ENCODE data around the gene SUN5. TPM values are rescaled to one million over a fixed set of nuclear protein-coding genes. Genes with fewer than 3 reads are reported as not detected.

SUN5 gene, protein sequence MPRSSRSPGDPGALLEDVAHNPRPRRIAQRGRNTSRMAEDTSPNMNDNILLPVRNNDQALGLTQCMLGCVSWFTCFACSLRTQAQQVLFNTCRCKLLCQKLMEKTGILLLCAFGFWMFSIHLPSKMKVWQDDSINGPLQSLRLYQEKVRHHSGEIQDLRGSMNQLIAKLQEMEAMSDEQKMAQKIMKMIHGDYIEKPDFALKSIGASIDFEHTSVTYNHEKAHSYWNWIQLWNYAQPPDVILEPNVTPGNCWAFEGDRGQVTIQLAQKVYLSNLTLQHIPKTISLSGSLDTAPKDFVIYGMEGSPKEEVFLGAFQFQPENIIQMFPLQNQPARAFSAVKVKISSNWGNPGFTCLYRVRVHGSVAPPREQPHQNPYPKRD
- total RNA-seq (2014; rRNA removed; shearing (Covaris generic)), result not detected in 2 replicates

GRCh38 chr20:33004141-33004751 is at the start of gene SUN5:
Gene SUN5, minus strand, starts transcription at chr20:33004433. Its CDS starts 93 bp downstream, at chr20:33004340.

GRCh38 chr20:33053291-33054106 is 49.3 kb upstream of the SUN5 start, which contains the start of gene BPIFB3:
Gene BPIFB3, plus strand, starts transcription at chr20:33053903. Its CDS starts 1,533 bp downstream, at chr20:33055436.

DNA sequence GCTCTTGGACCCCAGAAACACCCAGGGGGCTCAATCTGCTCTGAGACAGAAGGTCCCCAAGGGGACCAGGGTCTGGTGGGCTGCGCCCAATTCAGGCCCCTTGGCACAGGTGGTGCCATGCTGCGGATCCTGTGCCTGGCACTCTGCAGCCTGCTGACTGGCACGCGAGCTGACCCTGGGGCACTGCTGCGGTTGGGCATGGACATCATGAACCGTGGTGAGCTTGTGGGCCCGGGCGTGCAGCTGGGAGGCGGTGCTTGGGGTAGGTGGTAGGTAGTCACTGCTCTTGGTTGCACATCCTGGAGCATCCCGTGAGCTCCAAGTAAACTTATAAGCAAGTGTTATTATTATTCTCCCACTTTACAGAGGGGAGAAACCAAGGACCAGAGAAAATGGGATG is 27.3 kb upstream of the SUN5 start, which contains the start of gene BPIFB6:
Gene BPIFB6, plus strand, starts transcription at position 118 of the 400 bp plus-strand sequence. Its CDS starts 0 bp downstream, at position 118.

DNA sequence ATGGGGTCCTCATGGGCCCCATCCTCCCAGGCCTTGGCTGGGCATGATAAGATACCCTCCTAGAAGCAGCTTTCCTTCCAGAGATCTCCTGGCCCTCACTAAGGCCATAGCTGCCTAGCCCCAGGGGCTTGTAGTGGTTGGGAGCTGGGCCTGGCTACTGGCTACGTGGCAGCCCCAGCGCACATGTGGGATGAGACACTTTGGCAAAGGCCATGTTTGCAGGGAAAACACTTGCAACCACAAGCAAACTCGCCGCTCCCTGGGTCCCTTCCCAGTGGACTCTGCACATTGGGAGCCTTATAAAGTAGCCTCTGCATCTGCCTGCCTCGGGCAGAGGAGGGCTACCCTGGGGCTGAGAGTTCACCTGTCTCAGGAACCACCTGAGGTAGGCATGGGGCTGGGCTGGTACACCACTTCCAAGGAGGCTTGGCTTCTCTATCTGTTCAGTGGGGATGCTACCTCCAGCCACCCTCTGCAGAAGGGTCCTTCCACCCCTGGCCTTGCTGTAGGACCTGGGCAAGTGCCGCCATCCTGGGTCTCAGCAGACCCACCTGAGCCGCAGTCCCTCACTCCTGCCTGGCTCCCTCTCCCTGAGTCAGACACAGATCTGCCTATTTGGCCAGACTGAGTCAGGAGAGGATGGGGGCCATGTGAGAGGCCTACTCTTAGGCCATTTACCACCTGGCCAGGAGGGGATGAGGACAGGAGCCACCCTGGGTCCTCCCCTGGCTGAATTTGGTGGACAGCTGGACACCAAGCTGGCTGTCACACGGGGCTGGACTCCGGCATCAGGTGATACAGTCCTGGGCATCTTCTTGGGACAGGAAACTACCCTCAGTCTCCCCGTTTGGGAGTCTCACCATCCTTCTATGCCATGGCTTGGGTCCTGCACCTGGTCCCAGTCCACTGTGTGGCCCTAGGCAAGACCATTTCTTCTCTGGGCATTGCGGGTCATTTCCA is 3.4 kb upstream of the SUN5 start, which contains the start of gene BPIFB2:
Gene BPIFB2, plus strand, starts transcription at position 329 of the 960 bp plus-strand sequence. CDS start 871 bp downstream, outside the sequence.

Other genes starting within 250 kb of the SUN5 start
- 2.8 and 4.1 TPM in 2 replicates for gene DNMT3B, start 242.0 kb downstream of the SUN5 start, total RNA-seq (2014; rRNA removed; shearing (Covaris generic))
- gene MAPRE1, start 184.5 kb downstream of the SUN5 start, total RNA-seq (2014; rRNA removed; shearing (Covaris generic)), result 67.4 and 73.3 TPM in 2 replicates
- 0.05 TPM in 1 of 2 replicates, not detected in the other for gene EFCAB8, start 145.5 kb downstream of the SUN5 start, total RNA-seq (2014; rRNA removed; shearing (Covaris generic))
- not detected in 2 replicates for gene BPIFB2, start 3.3 kb upstream of the SUN5 start, total RNA-seq (2014; rRNA removed; shearing (Covaris generic))
- gene BPIFB6, start 27.2 kb upstream of the SUN5 start, total RNA-seq (2014; rRNA removed; shearing (Covaris generic)), result not detected in 2 replicates
- gene BPIFB3, start 49.5 kb upstream of the SUN5 start, total RNA-seq (2014; rRNA removed; shearing (Covaris generic)), result not detected in 2 replicates
- gene BPIFB4, start 75.2 kb upstream of the SUN5 start, total RNA-seq (2014; rRNA removed; shearing (Covaris generic)), result not detected in 2 replicates
- gene BPIFA2, start 163.7 kb upstream of the SUN5 start, total RNA-seq (2014; rRNA removed; shearing (Covaris generic)), result not detected in 2 replicates
- gene BPIFA3, start 212.9 kb upstream of the SUN5 start, total RNA-seq (2014; rRNA removed; shearing (Covaris generic)), result not detected in 2 replicates
- gene BPIFA1, start 231.6 kb upstream of the SUN5 start, total RNA-seq (2014; rRNA removed; shearing (Covaris generic)), result not detected in 2 replicates

Measured in A375 (cell line).